ENCODE measurements around the gene CADM2.

CADM2 gene

GRCh38 chr3:85208650-85209049 lies 249.9 kb downstream of the CADM2 start:
- DNase-seq = no peak

- DNase-seq = no peak
These were observed 251.8 kb downstream of the CADM2 start for GRCh38 chr3:85210540-85210939.

GRCh38 chr3:85228966-85229365 lies 270.2 kb downstream of the CADM2 start:
- no peak for DNase-seq

- no peak for DNase-seq
These were observed 285.3 kb downstream of the CADM2 start for GRCh38 chr3:85244091-85244490.

GRCh38 chr3:85244519-85244918 lies 285.7 kb downstream of the CADM2 start:
- DNase-seq = no peak

- DNase-seq = no peak
These were observed 293.0 kb downstream of the CADM2 start for GRCh38 chr3:85251766-85252165.

- no peak for DNase-seq
These were observed 293.9 kb downstream of the CADM2 start for GRCh38 chr3:85252686-85253085.

- no peak for DNase-seq
These were observed 295.9 kb downstream of the CADM2 start for GRCh38 chr3:85254738-85255137.

- DNase-seq = no peak
These were observed 297.2 kb downstream of the CADM2 start for GRCh38 chr3:85255949-85256348.

- DNase-seq = no peak
These were observed 299.5 kb downstream of the CADM2 start for GRCh38 chr3:85258326-85258725.

GRCh38 chr3:85258819-85259218 lies 300.0 kb downstream of the CADM2 start:
- no peak for DNase-seq

- DNase-seq = no peak
These were observed 301.0 kb downstream of the CADM2 start for GRCh38 chr3:85259748-85260147.

GRCh38 chr3:85264381-85264780 lies 305.6 kb downstream of the CADM2 start:
- no peak for DNase-seq

- no peak for DNase-seq
These were observed 311.7 kb downstream of the CADM2 start for GRCh38 chr3:85270488-85270887.

GRCh38 chr3:85271911-85272310 lies 313.1 kb downstream of the CADM2 start:
- no peak for DNase-seq

GRCh38 chr3:85288257-85288656 lies 329.5 kb downstream of the CADM2 start:
- no peak for DNase-seq

- no peak for DNase-seq
These were observed 338.5 kb downstream of the CADM2 start for GRCh38 chr3:85297291-85297690.

GRCh38 chr3:85298032-85298431 lies 339.2 kb downstream of the CADM2 start:
- DNase-seq = no peak

- no peak for DNase-seq
These were observed 344.4 kb downstream of the CADM2 start for GRCh38 chr3:85303156-85303555.

GRCh38 chr3:85304360-85304964 lies 345.7 kb downstream of the CADM2 start:
- DNase-seq = no peak

- no peak for DNase-seq
These were observed 353.5 kb downstream of the CADM2 start for GRCh38 chr3:85312331-85312730.

- DNase-seq = no peak
These were observed 354.6 kb downstream of the CADM2 start for GRCh38 chr3:85313380-85313779.

GRCh38 chr3:85316252-85316651 lies 357.5 kb downstream of the CADM2 start:
- DNase-seq = no peak

GRCh38 chr3:85321892-85322291 lies 363.1 kb downstream of the CADM2 start:
- no peak for DNase-seq

- DNase-seq = no peak
These were observed 371.3 kb downstream of the CADM2 start for GRCh38 chr3:85330071-85330470.

GRCh38 chr3:85337895-85338294 lies 379.1 kb downstream of the CADM2 start:
- no peak for DNase-seq
